GM18867 (cell line): ENCODE measurements around the gene SMAD4.
"Not testable (repeated sequence)": the region's sequence is repeated elsewhere in the genome, so short reads cannot be mapped to it uniquely, and the experiment has no call there.

ENCODE experiments used
- ATAC-seq: cut with Tn5 transposase; IDR thresholded peaks from one replicate; pipeline ENCODE4 v1.9.1; 2021; ENCODE audit warnings: mild to moderate bottlenecking, moderate library complexity; ENCODE audit not compliant: unreplicated experiment

Gene SMAD4

DNA sequence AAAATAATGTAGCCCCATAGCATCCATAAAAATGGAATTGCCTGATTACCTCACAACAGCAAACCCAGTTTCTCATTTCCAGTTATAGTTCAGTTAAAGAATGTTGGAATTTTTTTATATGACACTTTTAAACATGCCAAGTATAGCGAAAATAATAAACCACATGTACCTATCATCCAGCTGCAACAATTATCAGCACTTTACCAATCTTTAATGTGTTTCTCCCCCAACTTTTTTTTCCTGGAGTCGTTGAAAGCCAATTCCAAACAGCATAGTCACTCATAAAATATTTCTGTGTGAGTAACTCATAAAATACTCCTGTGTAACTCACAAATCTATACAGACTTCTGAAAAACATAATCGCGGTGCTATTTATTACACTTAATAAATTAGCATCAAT, 38.1 kb downstream of the SMAD4 start:
- ATAC-seq: no peak

DNA sequence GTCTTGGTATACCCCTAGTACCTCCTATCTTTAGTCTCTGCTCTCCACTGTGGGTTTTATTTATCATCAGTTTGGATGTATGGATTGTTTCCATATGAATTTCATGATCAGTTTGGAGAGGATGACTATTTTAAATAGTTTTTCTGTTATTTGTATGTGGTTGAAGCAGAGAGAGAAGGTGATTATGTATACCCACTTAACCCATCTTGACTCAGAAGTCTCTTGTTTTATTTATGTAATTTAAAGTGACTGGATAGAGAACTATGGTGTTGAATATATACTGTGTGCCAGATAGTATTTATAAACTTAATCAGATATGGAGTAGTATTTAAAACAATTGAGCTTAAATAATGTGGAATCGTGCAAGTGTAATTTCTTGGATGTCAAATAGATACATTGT, 39.9 kb downstream of the SMAD4 start:
- ATAC-seq: no peak

DNA sequence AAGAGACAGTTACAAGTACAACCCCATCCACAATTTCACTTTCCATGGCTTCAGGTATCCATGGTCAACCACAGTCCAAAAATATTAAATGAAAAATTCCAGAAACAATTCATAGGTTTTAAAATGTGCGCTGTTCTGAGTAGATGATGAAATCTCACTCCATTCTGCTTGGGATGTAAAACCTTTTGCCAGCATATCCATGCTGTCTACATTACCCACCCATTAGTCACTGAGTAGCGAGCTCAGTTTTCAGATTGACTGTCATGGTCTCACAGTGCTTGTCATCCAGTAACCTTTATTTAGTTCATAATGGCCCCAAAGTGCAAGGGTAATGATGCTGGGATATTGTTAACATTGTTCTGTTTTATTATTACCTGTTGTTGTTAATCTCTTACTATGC, 40.5 kb downstream of the SMAD4 start:
- no peak for ATAC-seq

DNA sequence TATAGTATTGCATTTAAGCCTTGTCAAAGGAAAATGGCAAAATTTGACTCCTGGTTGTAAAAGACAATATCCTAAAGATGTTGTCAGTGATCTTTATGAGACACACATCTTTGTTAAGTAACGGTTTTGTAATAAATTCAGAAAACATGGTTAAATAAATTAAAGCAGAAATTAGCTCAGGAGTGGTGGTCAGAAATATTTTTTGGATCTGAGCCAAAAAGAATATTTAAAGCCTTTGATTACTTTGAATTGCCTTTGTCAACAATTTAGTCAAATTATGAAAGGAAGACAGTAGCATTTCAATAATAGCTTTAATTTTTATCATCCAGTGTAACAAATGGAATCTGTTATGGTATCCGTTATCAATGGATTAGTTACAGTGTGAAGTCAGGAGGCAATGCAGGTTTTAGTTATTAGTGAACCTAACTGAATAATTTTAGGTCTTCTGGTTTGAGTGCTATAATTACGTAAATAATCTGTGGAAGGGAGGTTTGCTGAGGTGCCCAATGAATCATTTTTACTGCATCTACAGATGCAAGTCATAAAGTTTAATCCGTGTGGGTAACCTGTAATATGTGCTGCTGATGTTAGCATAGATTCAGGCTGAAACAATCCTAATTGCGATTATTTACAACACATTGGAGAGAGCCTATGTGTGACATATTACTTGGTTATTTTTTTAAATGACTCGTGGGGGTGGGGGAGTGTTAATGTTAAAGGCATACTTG, 42.7 kb downstream of the SMAD4 start:
- ATAC-seq: no peak

DNA sequence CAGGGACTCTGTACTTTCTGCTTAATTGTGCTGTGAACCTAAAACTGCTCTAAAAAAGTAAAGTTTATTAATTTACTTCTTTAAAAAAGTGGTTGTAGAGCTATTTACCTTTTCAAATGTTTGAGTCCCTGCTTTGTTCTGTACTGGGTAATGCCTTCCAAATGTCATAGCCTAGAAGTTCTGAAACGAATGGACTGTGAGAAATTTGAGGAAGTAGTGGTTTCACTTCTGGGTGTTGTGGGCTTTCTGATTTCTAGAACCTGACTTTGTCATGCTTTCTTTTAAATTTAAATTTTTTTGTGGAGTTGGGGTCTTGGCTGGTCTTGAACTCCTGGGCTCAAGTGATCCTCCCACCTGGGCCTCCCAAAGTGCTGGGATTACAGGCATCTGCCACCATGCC, 44.6 kb downstream of the SMAD4 start:
- peak; percentile 82 for ATAC-seq

DNA sequence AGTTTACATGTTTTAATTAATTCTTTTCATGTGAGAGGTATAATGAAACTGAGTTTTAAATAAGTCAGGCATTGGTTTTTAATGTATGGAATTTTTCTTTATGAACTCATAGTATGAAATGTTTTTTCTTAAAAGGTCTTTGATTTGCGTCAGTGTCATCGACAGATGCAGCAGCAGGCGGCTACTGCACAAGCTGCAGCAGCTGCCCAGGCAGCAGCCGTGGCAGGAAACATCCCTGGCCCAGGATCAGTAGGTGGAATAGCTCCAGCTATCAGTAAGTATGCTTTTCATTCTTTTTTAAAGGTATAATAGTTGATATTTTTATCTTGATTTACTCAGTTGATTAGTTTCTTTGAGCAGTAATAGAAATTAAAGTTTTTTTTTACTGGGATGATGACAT, 46.5 kb downstream of the SMAD4 start:
- no peak for ATAC-seq

DNA sequence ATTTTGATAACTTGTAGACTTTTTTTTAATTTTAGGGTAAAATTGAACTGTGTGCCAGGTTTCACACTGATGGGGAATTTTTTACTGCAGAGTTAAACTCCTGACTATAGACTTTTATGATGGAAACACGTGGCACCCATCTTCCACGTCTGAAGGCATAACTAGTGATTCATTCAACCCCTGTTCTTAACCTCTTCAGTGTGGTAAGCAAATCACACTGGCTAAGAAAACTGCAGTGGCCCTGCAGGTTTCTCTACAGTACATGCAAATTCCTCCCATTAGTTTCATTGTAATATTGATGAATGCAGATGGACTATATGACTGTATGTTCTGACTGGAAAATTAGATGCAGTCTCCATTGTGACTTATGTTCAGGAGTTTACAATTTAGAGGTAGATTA, 47.2 kb downstream of the SMAD4 start:
- ATAC-seq: peak; percentile 81

DNA sequence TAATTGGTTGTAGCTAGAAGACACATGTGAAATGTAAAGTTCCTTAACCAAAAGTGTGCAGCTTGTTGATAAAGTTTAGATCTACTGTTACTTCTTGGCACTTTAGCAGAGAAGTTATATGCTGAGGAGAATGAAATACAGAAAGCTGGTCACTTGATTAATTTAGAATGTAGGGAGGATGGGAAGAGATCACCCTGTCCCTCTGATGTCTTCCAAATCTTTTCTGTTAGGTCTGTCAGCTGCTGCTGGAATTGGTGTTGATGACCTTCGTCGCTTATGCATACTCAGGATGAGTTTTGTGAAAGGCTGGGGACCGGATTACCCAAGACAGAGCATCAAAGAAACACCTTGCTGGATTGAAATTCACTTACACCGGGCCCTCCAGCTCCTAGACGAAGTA, 48.0 kb downstream of the SMAD4 start:
- ATAC-seq: no peak

DNA sequence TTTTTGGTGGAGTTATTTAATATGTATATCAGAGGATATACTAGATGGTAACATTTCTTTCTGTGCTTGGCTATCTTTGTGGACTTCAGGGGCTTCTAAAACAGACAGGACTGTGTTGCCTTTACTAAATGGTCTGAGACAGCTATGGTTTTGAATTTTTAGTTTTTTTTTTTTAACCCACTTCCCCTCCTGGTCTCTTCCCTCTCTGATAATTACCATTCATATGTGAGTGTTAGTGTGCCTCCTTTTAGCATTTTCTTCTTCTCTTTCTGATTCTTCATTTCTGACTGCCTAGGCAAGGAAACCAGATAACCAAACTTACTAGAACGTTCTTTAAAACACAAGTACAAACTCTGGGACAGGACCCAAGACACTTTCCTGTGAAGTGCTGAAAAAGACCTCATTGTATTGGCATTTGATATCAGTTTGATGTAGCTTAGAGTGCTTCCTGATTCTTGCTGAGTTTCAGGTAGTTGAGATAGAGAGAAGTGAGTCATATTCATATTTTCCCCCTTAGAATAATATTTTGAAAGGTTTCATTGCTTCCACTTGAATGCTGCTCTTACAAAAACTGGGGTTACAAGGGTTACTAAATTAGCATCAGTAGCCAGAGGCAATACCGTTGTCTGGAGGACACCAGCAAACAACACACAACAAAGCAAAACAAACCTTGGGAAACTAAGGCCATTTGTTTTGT, 52.7 kb downstream of the SMAD4 start:
- ATAC-seq: peak; percentile 69

DNA sequence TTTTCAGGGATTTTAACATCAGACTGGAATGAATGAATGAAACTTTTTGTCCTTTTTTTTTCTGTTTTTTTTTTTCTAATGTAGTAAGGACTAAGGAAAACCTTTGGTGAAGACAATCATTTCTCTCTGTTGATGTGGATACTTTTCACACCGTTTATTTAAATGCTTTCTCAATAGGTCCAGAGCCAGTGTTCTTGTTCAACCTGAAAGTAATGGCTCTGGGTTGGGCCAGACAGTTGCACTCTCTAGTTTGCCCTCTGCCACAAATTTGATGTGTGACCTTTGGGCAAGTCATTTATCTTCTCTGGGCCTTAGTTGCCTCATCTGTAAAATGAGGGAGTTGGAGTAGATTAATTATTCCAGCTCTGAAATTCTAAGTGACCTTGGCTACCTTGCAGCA, 53.4 kb downstream of the SMAD4 start:
- no peak for ATAC-seq

DNA sequence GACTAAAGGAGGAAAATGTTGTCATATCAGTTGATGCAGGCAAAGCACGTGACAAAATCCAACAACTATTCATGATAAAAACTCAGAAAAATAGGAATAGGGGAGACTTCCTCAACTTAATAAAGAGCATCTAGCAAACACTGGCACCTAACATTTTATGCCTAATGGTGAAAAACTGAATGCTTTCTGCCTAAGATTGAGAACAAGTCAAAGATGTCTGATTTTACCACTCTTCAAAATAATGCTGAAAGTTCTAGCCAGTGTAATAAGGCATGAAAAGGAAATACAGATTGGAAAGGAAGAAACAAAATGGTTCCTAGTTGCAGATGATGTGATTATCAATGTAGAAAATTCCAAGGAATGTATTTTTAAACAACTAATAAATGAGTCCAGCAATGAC, 58.4 kb downstream of the SMAD4 start:
- no peak for ATAC-seq

DNA sequence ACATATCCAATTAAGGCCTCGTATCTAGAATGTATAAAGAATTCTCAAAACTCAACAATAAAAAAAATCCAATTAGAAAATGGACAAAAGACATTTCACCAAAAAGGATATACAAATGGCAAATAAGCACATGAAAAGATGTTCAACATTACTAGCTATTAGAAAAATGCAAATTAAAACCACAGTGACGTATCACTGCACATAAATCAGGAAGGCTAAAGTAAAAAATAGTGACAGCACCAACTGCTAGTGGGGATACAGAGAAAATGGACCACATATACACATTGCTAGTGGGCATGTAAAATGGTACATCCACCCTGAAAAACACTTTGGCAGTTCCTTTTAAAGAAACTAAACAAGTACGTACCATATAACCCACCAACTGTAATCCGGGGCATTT, 59.7 kb downstream of the SMAD4 start:
- ATAC-seq: no peak

DNA sequence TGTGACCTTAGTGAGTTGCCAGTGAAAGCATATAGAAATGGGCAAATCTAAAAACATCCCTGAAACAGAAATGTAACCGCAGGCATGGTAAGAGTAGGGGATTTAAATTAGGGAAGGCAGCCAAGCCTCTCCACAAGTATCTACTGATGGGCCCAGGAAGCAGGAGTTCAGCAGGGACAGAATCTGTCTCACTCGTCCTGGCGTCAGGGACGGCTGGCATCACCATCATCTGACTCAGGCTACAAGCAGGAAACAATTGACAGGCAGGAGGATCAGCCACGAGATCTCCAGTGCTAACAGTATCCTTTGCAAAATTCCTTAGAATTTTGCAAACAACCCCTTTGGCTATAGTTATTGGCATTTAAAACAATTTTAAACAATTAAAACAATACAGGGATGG, 61.3 kb downstream of the SMAD4 start:
- ATAC-seq: no peak

DNA sequence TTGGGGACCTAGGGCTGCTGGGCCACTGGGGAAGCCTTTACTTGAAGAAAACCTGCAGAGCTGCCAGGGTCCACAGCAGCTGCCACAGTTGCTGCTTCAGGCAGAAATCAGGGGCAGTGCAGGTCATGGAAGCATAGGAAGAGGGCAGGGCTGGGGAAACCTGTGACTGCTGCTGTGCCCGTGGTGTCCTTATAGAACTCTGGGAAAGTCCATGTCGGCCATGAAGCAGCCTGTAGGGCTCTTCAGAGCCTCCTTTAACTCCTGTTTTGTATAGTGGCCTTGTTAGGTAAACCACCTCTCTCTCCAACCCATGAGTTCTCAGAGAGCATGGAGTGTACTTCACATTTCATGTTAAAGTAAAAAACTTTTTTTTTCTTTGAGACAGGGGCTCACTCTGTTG, 62.1 kb downstream of the SMAD4 start:
- ATAC-seq: no peak

DNA sequence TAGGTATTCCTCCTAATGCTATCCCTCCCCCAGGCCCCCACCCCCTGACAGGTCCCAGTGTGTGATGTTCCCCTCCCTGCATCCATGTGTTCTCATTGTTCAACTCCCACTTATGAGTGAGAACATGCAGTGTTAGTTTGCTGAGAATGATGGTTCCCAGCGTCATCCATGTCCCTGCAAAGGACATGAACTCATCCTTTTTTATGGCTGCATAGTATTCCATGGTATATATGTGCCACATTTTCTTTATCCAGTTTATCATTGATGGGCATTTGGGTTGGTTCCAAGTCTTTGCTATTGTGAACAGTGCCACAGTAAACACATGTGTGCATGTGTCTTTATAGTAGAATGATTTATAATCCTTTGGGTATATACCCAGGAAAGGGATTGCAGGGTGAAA, 63.0 kb downstream of the SMAD4 start:
- not testable (repeated sequence) for ATAC-seq

DNA sequence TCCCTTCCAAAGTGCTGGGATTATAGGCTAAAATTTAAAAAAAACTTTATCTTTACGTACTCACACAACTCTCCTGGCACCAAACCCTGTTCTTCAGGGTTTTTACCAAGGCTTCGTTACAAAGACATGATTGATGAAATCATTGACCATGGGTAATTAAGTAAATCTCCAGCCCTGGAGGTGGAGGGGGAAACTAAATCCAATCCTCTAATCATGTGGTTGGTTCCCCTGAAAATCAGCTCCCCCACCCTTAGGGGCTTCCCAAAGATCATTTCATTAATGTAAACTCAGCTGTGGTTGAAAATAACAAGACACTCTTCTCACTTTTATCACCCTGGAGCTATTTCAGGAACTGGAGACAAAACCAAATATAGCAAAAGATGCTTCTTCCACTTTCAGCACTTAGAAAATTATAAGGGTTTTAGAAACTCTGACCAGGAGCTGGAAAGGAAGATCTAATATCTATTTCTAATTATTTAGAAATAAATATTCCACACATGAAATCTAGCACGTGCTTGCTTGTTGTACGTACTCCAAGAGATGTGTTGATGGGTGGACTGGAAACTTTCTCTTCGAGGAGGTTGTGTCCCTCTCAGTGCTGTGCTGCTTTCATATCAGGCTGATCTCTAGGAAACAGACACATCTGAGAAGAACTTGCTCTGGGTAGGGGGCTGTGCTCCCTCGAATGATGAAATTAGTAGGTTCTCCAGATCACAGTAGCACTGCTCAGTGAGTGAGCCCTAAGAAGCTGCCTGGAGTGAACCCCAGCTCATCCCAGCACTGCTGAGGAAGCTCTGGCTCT, 67.2 kb downstream of the SMAD4 start:
- ATAC-seq: no peak

DNA sequence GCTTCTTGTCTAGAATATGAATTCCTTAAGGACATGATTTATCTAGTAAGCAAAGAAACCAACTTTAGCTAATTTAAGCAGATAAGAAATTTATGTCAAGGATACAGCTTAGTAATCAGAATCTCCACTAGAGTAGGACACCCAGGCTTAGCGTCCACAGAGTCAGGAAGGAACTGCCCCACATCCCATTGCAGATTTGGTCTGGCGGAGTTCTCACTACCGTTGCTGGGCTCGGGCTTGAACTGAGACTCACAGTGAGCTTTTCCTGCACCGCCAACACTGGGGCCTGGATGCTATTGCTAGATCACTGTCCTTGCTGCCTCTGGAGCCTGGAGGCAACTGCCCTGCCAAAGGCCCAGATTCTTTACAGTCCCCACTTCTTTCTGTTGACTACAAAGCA, 68.1 kb downstream of the SMAD4 start:
- ATAC-seq: no peak

DNA sequence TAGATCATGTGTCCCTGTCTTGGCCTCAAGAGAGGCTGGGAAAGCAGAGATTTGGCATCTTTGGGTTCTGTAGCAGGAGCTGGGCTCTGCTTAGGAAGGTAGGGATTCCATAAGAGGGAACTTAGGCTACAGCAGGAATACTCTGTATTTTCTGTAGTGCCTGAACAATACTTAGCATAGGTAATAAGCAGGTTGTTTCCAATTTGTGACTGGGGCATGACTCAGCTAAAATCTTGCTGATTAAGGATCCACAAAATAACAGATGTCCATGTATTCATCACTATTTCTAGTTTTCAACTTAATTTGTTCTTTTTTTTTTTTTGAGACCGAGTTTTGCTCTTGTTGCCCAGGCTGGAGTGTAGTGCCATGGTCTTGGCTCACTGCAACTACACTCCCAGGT, 68.5 kb downstream of the SMAD4 start:
- ATAC-seq: no peak

DNA sequence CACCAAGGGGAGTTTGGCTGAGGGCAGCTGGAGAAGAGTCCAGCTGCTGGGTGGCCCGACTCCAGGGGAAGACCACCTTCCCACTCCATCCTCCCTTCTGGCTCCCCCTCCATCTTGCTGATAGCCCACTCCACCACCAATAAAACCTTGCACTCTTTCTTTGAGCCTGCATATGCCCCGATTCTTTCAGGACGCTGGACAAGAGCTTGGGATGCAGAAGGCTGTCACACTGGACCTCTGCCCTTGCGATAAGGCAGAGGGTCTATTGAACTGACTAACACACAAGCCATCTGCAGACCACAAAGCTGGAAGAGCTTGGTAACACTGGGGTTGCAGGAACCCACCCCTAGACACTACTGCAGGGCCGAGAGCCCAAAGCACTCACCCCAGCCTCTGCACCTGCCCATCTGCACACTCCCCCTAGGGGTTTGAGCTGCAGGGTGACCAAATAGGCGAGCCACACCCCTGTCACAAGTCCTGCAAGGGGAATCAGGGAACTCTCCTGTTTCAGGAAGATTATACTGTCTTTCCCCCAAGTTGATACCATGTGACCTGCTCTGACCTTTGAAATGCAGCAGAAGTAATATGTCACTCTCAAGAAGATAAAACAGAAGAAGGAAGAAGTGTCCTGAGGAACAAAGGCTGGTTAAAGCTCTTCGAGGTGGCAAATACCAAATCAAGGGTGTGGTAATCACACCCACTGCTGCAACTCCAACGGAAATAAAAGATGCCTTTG, 70.5 kb downstream of the SMAD4 start:
- no peak for ATAC-seq

DNA sequence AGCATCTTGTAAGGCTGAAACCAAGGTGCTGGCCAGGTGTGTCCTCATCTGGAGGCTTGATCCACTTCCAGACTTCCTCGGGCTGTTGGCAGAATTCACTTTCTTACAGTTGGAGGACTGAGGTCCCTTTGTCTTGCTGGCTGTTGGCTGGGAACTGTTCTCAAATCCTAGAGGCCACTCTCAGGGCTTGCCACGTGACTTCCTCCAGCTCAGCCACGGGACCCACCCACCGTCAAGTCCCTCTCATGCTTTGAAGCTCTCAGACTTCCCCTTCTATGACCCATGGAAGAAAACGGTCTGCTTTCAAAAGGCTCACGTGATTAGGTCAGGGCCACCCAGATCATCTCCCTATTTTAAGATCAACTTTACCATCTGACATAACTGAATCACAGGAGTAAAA, 77.1 kb downstream of the SMAD4 start:
- ATAC-seq: peak; percentile 35

DNA sequence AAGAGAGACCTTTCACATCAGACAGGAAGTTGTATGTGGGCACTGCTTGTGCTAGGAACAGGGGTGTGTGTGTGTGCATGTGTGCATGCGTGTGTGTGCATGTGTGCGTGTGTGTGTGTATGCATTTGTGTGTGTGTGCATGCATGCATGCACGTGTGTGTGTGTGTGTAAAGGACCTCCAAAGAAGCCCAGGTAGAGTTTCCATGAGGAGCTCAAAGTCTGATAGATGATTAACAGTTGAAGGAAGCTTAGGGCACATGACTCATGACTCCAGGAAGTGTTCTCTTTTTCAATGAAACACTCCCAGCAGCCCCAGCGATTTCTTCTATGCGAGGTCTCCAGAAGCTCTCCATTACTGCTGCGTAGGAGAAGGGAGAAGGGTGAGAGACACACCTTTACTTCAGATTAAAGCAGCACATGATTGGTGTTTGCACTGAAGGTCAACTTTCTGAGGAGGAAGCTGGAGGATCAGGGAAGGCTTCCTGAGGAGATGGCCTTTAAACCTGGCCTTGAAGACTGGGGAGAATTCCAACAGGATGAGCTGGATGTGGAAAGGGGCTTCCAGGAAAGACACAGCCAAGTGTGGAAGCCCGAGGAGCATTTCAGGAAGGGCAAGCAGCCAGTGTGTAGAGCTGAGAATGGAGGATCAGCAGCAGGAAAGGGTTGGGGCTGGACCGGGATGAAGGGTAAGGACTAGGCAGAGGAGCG, 77.7 kb downstream of the SMAD4 start:
- ATAC-seq: no peak
